Measurements from ENCODE around the gene PAPPA2. TPM values are rescaled to one million over a fixed set of nuclear protein-coding genes. Genes with fewer than 3 reads are reported as not detected.

The PAPPA2 gene
- total RNA-seq, 4 donors from 2014 or later, result 0.07 to 0.97 (median 0.14) TPM

DNA sequence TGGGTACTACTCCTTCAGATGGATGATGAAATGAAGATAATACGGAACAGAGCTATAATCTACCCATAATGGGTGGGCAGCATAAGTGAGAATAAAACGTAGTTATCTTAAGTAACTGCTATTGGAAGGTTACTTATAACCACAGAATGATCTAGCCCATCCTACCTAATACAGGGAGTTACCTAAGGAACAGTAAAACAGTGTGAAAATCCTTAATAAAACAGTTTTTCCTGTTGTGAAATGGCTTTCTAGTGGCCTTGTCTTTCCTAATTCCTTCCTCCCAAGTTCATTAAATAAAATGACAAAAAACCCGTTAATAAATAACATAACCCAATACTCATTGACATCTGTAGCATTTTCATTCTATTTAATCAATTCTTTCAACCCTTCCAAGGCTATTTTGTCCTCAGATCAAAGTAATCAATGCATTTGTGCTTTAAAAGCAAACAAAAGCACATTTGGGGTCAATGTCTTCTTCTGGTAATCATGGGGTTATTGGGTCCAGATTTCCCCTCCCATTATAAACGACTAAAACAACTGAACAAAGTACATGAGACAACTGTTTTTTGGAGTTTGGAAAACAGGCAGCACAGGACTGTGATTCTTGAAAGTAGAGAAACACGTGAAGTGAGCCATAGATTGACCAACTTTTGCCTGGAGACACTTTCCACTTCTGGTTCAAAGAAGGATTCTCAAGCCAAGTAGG lies 42.0 kb downstream of the PAPPA2 start:
- no peak for TF ChIP-seq POLR2A (IDR thresholded peaks at IDR 0.05)
- TF ChIP-seq, protein P1, sequence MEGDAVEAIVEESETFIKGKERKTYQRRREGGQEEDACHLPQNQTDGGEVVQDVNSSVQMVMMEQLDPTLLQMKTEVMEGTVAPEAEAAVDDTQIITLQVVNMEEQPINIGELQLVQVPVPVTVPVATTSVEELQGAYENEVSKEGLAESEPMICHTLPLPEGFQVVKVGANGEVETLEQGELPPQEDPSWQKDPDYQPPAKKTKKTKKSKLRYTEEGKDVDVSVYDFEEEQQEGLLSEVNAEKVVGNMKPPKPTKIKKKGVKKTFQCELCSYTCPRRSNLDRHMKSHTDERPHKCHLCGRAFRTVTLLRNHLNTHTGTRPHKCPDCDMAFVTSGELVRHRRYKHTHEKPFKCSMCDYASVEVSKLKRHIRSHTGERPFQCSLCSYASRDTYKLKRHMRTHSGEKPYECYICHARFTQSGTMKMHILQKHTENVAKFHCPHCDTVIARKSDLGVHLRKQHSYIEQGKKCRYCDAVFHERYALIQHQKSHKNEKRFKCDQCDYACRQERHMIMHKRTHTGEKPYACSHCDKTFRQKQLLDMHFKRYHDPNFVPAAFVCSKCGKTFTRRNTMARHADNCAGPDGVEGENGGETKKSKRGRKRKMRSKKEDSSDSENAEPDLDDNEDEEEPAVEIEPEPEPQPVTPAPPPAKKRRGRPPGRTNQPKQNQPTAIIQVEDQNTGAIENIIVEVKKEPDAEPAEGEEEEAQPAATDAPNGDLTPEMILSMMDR (IDR thresholded peaks at IDR 0.05), result no peak
- 68 to 70% methylated on average over 5 of the region's 5 CpGs for WGBS, 2 donors
- H3K4me3 ChIP-seq (ENCODE audit: low read depth, poor library complexity, severe bottlenecking), result no peak overlapping the region
- no peak for DNase-seq (ENCODE audit: low spot score in 2 of 2)
- intact Hi-C loops (cut with DNase I; ENCODE audit: low total_unique reads), result no loop called here

- intact Hi-C loops (cut with DNase I; ENCODE audit: low total_unique reads), result no loop called here
These were observed 50.0 kb downstream of the PAPPA2 start for GRCh38 chr1:176512966-176513365.

GRCh38 chr1:176515310-176515709 lies 52.3 kb downstream of the PAPPA2 start:
- 36 to 51% methylated on average over 3 of the region's 3 CpGs for WGBS, 2 donors
- no peak for TF ChIP-seq POLR2A (IDR thresholded peaks at IDR 0.05)
- TF ChIP-seq, protein P1 (IDR thresholded peaks at IDR 0.05), result no peak
- DNase-seq (ENCODE audit: low spot score in 2 of 2), result no peak

More at GRCh38 chr1:176512966-176513365, 50.0 kb downstream of the PAPPA2 start:
- H3K4me3 ChIP-seq (ENCODE audit: low read depth, poor library complexity, severe bottlenecking), result no peak overlapping the region
- TF ChIP-seq, protein P1 (IDR thresholded peaks at IDR 0.05), result no peak
- no peak for TF ChIP-seq POLR2A (IDR thresholded peaks at IDR 0.05)
- no peak for DNase-seq (ENCODE audit: low spot score in 2 of 2)

DNA sequence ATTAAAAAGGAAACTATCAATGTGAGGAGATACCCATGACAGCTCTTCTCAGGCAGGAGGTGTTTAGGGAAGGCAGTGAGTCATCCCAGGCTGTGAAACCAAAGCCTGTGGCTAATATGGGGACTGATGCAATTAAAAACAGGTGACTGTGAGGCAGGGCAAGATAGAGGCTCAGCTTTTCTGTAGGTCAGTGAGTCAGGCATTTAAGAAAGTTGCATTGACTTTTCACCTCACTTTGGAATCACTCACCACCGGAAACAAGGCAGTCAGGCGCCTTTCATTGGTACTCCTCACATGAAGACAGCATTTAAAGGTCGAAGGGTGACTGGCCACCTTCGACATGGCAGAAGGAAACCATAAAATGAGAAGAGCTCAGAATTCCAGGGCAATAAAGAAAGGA lies 54.5 kb downstream of the PAPPA2 start:
- no peak for TF ChIP-seq POLR2A (IDR thresholded peaks at IDR 0.05)
- TF ChIP-seq, protein P1 (IDR thresholded peaks at IDR 0.05), result no peak
- DNase-seq (ENCODE audit: low spot score in 2 of 2), result no peak
- 60 to 63% methylated on average over 4 of the region's 4 CpGs for WGBS, 2 donors
- intact Hi-C loops (cut with DNase I; ENCODE audit: low total_unique reads), result no loop called here
- no peak overlapping the region for H3K4me3 ChIP-seq (ENCODE audit: low read depth, poor library complexity, severe bottlenecking)

More at GRCh38 chr1:176515310-176515709, 52.3 kb downstream of the PAPPA2 start:
- no peak overlapping the region for H3K4me3 ChIP-seq (ENCODE audit: low read depth, poor library complexity, severe bottlenecking)
- intact Hi-C loops (cut with DNase I; ENCODE audit: low total_unique reads), result no loop called here

DNA sequence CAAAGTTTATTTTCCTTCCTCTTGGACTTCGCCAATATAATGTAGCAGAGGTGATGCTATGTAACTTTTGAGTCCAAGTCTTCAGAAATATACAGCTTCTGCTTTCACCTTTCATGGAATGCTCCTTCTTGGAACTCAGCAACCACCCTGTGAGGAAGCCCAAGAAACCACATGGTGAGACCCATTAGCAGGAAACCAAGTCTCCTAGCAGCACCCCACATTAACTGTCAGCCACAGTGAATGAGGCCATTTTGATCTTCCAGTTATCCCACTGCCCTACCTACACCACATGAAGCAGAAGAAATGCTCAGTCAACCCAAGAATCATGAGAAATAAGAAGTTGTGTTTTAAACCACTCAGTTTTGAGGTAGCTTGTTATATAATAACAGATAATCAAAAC lies 58.2 kb downstream of the PAPPA2 start:
- no peak for DNase-seq (ENCODE audit: low spot score in 2 of 2)
- 79 to 88% methylated on average over 1 of the region's 1 CpG for whole genome bisulfite sequencing, 2 donors
- TF ChIP-seq POLR2A (IDR thresholded peaks at IDR 0.05), result no peak
- TF ChIP-seq, protein P1 (IDR thresholded peaks at IDR 0.05), result no peak
- intact Hi-C loops (cut with DNase I; ENCODE audit: low total_unique reads), result no loop called here
- no peak overlapping the region for H3K4me3 ChIP-seq (ENCODE audit: low read depth, poor library complexity, severe bottlenecking)

Data from lower leg skin (tissue), 4 donors.